GM08714 (cell line): Measurements from ENCODE around the gene ALDH1B1.

Experiments used
- H3K4me3 ChIP-seq: fragments of 200-500 bp; sonication (Bioruptor generic); 2 replicates; pipeline ENCODE4 v1.5.1; 2014; ENCODE audit warnings: mild to moderate bottlenecking, low read length, inconsistent platforms
- ZNF274 ChIP-seq: IDR thresholded peaks from 2 replicates; pipeline ENCODE4 v1.6.1; 2012; ENCODE audit warnings: mild to moderate bottlenecking, low read depth, low read length

The ALDH1B1 gene

DNA sequence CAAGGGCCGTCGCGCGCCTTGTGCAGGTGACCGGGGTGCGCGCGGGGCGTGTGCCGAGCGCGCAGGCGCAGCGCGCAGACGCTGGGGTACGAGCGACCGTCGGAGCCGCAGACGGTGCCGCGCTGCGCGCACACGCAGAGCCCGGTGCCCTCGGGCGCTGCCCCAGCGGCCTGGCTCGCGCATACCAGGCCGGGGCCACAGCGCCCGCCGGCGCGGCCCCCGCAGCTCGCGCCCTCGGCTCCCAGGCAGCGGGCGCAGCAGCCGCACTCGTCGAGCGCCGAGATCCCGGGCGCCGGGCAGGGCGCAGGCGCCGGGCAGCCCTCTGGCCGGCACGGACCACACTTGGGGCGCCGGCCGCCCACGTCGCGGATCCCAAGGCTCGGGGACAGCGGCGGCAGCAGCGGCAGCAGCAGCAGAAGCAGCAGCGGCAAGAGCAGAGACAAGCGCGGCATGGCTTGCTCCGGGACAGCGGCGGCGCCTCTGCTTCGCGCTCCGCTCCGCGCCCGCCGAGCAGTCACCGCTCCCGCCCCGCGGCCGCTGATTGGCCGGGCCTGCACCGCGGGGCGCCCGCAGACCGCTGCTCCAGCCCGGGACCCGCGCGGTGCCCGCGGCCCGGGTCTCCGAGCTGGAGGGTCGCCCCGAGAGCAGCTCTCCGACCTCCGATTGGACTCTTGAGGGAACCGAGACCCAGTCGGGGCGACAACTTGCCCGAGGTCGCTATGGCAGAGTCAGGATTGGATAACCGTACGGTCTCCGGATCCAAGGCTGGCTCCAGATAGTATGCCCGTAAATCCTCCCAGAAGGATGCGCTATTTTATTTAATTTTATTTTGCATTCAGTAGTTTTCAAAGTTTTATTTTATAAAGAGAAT, 31.7 kb downstream of the ALDH1B1 start, which contains the start of gene IGFBPL1:
IGFBPL1 (minus strand) TSS at position 482 of the 871 bp plus-strand sequence; CDS start at position 452, 30 bp downstream.
- no peak for TF ChIP-seq ZNF274
- peak within 1 kb of the TSS; percentile 42; the same call in 1 of the 2 replicates for H3K4me3 ChIP-seq

- no peak overlapping the region for H3K4me3 ChIP-seq
- TF ChIP-seq ZNF274 = no peak
These were observed 32.4 kb downstream of the ALDH1B1 start for GRCh38 chr9:38424918-38425317.

DNA sequence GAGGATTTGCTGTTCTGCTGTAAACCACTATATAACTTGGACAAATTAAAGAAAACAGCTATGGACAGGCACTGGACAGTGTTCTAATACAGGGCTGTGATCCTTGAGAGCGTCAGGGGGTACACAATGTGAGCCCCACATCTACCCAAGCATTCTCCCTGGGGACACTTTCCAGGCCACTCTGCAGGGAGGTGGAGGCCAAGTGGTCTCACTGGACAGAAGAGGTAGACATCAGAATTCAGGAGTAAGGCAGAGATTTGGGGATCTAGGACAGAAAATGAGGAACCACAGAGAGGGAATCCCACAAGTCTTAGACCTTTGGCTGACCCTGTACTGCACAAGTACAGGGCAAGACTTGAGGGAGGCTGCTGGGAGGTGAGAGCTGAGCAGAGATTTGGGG, 35.6 kb downstream of the ALDH1B1 start:
- no peak for TF ChIP-seq ZNF274
- H3K4me3 ChIP-seq = no peak overlapping the region

DNA sequence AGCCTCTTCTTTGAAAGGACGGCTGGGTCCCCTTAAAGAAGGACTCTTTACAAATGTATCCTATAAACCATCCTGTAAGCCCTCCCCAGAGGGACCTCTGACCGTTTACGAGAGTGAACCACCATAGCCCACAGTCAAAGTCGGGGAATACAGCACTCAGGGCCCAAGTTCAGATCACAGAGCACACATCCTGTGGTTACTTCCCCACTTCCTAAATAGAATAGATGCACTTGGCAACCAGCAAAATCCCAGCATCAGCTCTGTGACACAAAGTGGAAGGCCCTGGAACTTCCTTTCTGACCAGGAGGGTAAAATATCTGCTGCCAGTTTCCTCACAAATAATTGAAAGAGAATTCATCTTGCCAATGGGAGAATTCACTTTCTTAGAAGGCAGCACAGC, 38.6 kb downstream of the ALDH1B1 start:
- no peak for TF ChIP-seq ZNF274
- no peak overlapping the region for H3K4me3 ChIP-seq

- H3K4me3 ChIP-seq = no peak overlapping the region
- TF ChIP-seq ZNF274 = no peak
These were observed 40.5 kb downstream of the ALDH1B1 start for GRCh38 chr9:38432922-38433510.

GRCh38 chr9:38434365-38434764, 41.9 kb downstream of the ALDH1B1 start:
- TF ChIP-seq ZNF274 = no peak
- H3K4me3 ChIP-seq = no peak overlapping the region

DNA sequence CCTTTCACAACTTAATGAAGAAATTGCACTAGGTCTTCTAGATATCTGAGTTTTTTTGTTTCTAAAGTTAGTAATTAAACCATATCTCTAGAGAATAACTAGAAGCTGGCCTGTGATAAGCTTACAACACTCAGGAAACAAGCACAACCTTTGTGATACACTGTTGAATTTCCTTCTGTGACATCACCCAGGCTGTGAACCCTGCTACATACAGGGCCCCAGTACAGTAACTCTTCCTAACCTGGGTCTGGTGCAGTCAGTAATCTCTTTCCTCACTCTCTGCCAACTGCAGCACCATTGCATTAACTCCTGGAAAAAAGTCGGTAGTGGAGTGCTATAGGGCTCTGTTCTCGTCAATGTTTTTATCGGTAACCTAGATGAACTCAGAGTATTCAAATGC, 42.4 kb downstream of the ALDH1B1 start:
- no peak for TF ChIP-seq ZNF274
- H3K4me3 ChIP-seq = no peak overlapping the region

GRCh38 chr9:38435521-38435920, 43.0 kb downstream of the ALDH1B1 start:
- TF ChIP-seq ZNF274 = no peak
- H3K4me3 ChIP-seq = no peak overlapping the region

GRCh38 chr9:38436708-38437107, 44.2 kb downstream of the ALDH1B1 start:
- no peak overlapping the region for H3K4me3 ChIP-seq
- TF ChIP-seq ZNF274 = no peak

GRCh38 chr9:38437193-38437823, 44.8 kb downstream of the ALDH1B1 start:
- TF ChIP-seq ZNF274 = no peak
- no peak overlapping the region for H3K4me3 ChIP-seq

GRCh38 chr9:38439291-38439915, 46.9 kb downstream of the ALDH1B1 start:
- H3K4me3 ChIP-seq = no peak overlapping the region
- TF ChIP-seq ZNF274 = no peak

DNA sequence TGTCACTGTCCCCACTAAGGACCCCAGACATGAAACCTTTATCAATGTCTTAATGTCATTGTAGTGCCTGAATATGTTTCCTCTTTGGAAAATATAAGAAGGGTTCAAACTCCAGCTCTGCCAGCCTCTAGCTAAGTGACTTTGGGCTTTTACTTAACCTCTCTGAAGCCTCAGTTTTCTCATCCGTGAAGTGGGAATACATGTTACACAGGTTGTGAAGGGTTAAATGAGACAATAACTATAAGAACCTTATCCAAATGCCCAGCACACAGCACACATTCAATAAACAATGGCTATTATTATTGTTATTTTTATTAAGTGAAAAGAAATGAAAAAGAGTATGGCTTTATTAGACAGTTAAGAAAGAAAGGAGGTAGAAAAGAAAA, 47.4 kb downstream of the ALDH1B1 start:
- TF ChIP-seq ZNF274 = no peak
- H3K4me3 ChIP-seq = no peak overlapping the region

DNA sequence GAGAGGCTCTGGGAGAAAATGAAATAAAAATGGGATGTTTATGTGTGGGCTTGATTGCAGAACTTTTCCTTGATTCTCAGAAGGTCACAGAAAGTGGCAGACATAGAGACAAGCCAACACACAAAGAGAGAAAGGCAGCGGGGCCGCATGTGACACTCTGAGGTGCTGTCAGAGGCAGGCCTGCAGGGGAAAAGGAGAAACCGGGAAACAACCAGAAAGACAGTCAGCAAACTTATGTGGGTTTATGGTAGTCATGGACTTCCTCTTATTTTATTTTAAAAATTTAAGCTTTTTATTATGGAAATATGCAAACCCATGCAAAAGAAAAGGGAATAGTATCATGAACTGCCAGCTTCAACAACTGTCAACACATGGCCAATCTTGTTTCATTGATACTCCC, 48.0 kb downstream of the ALDH1B1 start:
- no peak overlapping the region for H3K4me3 ChIP-seq
- TF ChIP-seq ZNF274 = no peak

DNA sequence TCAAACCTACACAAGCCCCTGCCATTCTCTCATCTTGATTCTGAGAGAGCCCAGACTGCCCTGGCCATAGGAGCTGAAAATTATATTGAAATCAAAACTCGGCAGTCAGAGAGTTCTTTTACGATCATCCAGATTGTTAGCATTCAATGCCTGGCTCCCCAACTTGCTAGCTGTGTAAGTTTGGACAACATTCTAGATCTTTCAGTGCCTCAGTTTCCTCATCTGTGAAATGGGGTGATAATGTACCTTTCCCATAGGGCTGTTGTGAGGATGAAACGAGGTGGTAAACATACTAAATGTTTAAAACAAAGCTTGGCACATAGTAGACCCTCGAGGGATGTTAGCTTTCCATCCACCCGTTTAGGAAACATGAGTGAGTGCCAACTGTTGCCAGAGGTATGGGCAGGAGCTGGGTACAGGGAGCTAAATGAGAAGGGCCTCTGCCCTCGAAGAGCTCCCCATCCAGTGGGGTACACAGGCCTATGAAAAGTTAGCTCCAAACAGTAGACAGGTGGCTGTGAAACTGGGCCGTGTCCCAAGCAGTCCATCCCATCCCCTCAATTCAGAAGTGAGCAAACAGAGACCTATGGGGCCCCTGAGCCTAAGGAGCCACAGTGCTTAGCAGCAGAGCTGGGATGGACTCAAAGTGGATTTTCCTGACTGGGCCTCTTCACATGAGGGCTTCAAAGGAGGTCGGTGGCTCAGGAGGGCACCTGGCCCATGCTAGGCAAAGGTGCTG, 49.0 kb downstream of the ALDH1B1 start:
- no peak overlapping the region for H3K4me3 ChIP-seq
- TF ChIP-seq ZNF274 = no peak
